ENCODE measurements around the gene SETD2.

Gene SETD2

GRCh38 chr3:47109393-47109792 lies 54.5 kb downstream of the SETD2 start:
- Mint-ChIP-seq H3K4me1 (ENCODE audit: low read depth in 2 of 2) (peaks cover 0 to 4% of the 10 kb centered on the region in 2 donors), H3K9me3 (no peaks in the 10 kb centered on the region), H3K27ac (peak overlapping the region in 1 of 2 donors; percentile 80), H3K4me3 (no peak overlapping the region), H3K36me3 (ENCODE audit: insufficient read depth) (peaks cover 74% of the 10 kb centered on the region), H3K27me3 (no peaks in the 10 kb centered on the region)
- DNase-seq = no peak
- no peak for ATAC-seq (replicated peaks)

- Mint-ChIP-seq H3K27ac (peak overlapping the region in 1 of 2 donors; percentile 80), H3K36me3 (ENCODE audit: insufficient read depth) (peaks cover 73% of the 10 kb centered on the region), H3K9me3 (no peaks in the 10 kb centered on the region), H3K4me3 (no peak overlapping the region), H3K4me1 (ENCODE audit: low read depth in 2 of 2) (peaks cover 1 to 8% of the 10 kb centered on the region in 2 donors), H3K27me3 (no peaks in the 10 kb centered on the region)
- ATAC-seq (replicated peaks) = no peak
- no peak for DNase-seq
These were observed 55.4 kb downstream of the SETD2 start for GRCh38 chr3:47108546-47108945.

- Mint-ChIP-seq H3K27ac (peak overlapping the region in 1 of 2 donors; percentile 32), H3K36me3 (ENCODE audit: insufficient read depth) (peaks cover 67% of the 10 kb centered on the region), H3K4me3 (no peak overlapping the region), H3K9me3 (no peaks in the 10 kb centered on the region), H3K27me3 (no peaks in the 10 kb centered on the region), H3K4me1 (ENCODE audit: low read depth in 2 of 2) (peaks cover 1 to 4% of the 10 kb centered on the region in 2 donors)
- DNase-seq (no peak), ATAC-seq (replicated peaks) (no peak)
These were observed 59.7 kb downstream of the SETD2 start for GRCh38 chr3:47104259-47104658.

DNA sequence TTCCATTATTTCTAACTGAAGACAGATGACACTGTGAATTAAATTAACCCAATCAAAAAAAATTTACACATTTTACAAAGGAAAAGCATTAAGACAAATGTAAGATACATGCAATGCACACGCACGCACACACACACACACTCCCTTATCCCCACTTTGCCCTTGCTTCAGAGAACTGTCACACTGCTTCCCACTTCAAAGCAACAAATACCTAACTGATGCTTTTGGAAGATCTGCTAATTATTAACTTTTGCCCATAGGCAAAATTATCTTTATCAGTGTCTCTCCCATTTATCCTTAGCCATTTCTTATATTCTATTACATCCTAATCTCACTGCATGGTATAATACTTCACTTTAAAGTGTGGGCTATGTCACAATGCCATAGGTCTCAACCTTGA lies 60.3 kb downstream of the SETD2 start:
- DNase-seq (no peak), ATAC-seq (replicated peaks) (no peak)
- peaks cover 1 to 4% of the 10 kb centered on the region in 2 donors for H3K4me1 Mint-ChIP-seq (ENCODE audit: low read depth in 2 of 2)
- no peak overlapping the region for H3K4me3 Mint-ChIP-seq
- peak overlapping the region in 1 of 2 donors; percentile 32 for H3K27ac Mint-ChIP-seq
- H3K27me3 Mint-ChIP-seq = no peaks in the 10 kb centered on the region
- H3K36me3 Mint-ChIP-seq (ENCODE audit: insufficient read depth) = peaks cover 66% of the 10 kb centered on the region
- H3K9me3 Mint-ChIP-seq = no peaks in the 10 kb centered on the region

DNA sequence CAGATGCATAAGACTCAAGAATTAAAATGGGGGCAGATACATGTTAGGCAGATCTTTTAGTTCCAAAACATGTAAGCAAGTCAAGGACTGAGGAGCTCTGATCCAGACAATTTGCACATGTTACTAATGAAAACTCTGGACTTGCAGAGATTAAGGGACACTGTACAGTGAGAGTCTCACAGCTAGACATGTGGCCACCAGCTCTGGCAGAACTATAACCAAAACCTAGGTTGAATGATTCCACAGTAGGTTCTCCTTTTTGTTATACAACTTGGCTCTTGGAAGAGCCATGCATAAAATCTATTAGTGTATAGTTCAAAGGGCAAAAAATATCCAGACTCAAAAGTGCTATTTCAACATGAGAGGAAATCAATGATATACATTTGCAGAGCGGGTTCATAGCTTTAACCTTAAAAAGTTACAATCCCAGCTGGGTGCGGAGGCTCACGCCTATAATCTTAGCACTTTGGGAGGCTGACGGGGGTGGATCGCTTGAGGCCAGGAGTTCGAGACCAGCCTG lies 61.8 kb downstream of the SETD2 start:
- peaks cover 1 to 4% of the 10 kb centered on the region in 2 donors for H3K4me1 Mint-ChIP-seq (ENCODE audit: low read depth in 2 of 2)
- H3K4me3 Mint-ChIP-seq = no peak overlapping the region
- H3K27me3 Mint-ChIP-seq = no peaks in the 10 kb centered on the region
- H3K9me3 Mint-ChIP-seq = no peaks in the 10 kb centered on the region
- H3K27ac Mint-ChIP-seq = no peak overlapping the region
- no peak for DNase-seq
- ATAC-seq (replicated peaks) = no peak
- peaks cover 79% of the 10 kb centered on the region for H3K36me3 Mint-ChIP-seq (ENCODE audit: insufficient read depth)

- H3K27me3 Mint-ChIP-seq = no peaks in the 10 kb centered on the region
- H3K4me1 Mint-ChIP-seq (ENCODE audit: low read depth in 2 of 2) = peaks cover 1 to 8% of the 10 kb centered on the region in 2 donors
- no peak overlapping the region for H3K27ac Mint-ChIP-seq
- H3K36me3 Mint-ChIP-seq (ENCODE audit: insufficient read depth) = peaks cover 90% of the 10 kb centered on the region
- H3K4me3 Mint-ChIP-seq = no peak overlapping the region
- no peak for DNase-seq
- no peak for ATAC-seq (replicated peaks)
- no peaks in the 10 kb centered on the region for H3K9me3 Mint-ChIP-seq
These were observed 65.0 kb downstream of the SETD2 start for GRCh38 chr3:47098910-47099309.

- H3K9me3 Mint-ChIP-seq = no peaks in the 10 kb centered on the region
- peaks cover 0 to 4% of the 10 kb centered on the region in 2 donors for H3K4me1 Mint-ChIP-seq (ENCODE audit: low read depth in 2 of 2)
- no peaks in the 10 kb centered on the region for H3K27me3 Mint-ChIP-seq
- peaks cover 95% of the 10 kb centered on the region for H3K36me3 Mint-ChIP-seq (ENCODE audit: insufficient read depth)
- peak overlapping the region in 1 of 2 donors; percentile 22 for H3K27ac Mint-ChIP-seq
- no peak overlapping the region for H3K4me3 Mint-ChIP-seq
- ATAC-seq (replicated peaks) (no peak), DNase-seq (no peak)
These were observed 66.0 kb downstream of the SETD2 start for GRCh38 chr3:47097864-47098263.

GRCh38 chr3:47096959-47097358 lies 67.0 kb downstream of the SETD2 start:
- peak overlapping the region; percentile 13 to 14 for H3K27ac Mint-ChIP-seq
- no peak for ATAC-seq (replicated peaks)
- no peaks in the 10 kb centered on the region for H3K9me3 Mint-ChIP-seq
- H3K4me1 Mint-ChIP-seq (ENCODE audit: low read depth in 2 of 2) = peaks cover 0 to 4% of the 10 kb centered on the region in 2 donors
- no peak for DNase-seq
- peaks cover 87% of the 10 kb centered on the region for H3K36me3 Mint-ChIP-seq (ENCODE audit: insufficient read depth)
- H3K27me3 Mint-ChIP-seq = no peaks in the 10 kb centered on the region
- no peak overlapping the region for H3K4me3 Mint-ChIP-seq

DNA sequence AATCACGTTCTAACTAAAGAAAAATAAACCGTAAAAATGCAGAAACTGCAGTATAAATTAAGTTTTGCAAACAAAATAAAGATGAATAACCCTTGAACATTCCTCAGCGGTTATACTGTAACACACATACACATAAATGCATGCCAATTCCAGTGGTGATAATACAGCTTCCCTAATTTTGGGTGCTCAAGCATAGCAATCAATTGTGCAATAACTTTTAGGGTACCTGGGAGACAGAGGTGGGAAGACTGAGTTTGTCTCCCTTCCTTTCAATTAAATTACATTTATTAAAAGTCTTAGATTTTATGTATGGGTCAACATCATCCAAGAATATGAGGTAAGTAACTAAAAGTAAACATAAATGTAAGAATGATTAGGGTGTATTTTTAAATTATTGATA lies 71.8 kb downstream of the SETD2 start:
- ATAC-seq (replicated peaks) (no peak), DNase-seq (no peak)
- no peak overlapping the region for H3K27ac Mint-ChIP-seq
- H3K4me3 Mint-ChIP-seq = no peak overlapping the region
- peaks cover 0 to 12% of the 10 kb centered on the region in 2 donors for H3K4me1 Mint-ChIP-seq (ENCODE audit: low read depth in 2 of 2)
- peaks cover 67% of the 10 kb centered on the region for H3K36me3 Mint-ChIP-seq (ENCODE audit: insufficient read depth)
- no peaks in the 10 kb centered on the region for H3K9me3 Mint-ChIP-seq
- no peaks in the 10 kb centered on the region for H3K27me3 Mint-ChIP-seq

GRCh38 chr3:47089630-47090029 lies 74.3 kb downstream of the SETD2 start:
- no peak for ATAC-seq (replicated peaks)
- DNase-seq = no peak
- no peaks in the 10 kb centered on the region for H3K27me3 Mint-ChIP-seq
- no peak overlapping the region for H3K4me3 Mint-ChIP-seq
- no peaks in the 10 kb centered on the region for H3K9me3 Mint-ChIP-seq
- H3K36me3 Mint-ChIP-seq (ENCODE audit: insufficient read depth) = peaks cover 66% of the 10 kb centered on the region
- H3K27ac Mint-ChIP-seq = peak overlapping the region in 1 of 2 donors; percentile 64
- H3K4me1 Mint-ChIP-seq (ENCODE audit: low read depth in 2 of 2) = peaks cover 0 to 9% of the 10 kb centered on the region in 2 donors

- H3K4me1 Mint-ChIP-seq (ENCODE audit: low read depth in 2 of 2) = peaks cover 9 to 26% of the 10 kb centered on the region in 2 donors
These were observed 77.8 kb downstream of the SETD2 start for GRCh38 chr3:47086071-47086470.

GRCh38 chr3:47083786-47084185 lies 80.1 kb downstream of the SETD2 start:
- Mint-ChIP-seq H3K27me3 (no peaks in the 10 kb centered on the region), H3K36me3 (ENCODE audit: insufficient read depth) (peaks cover 86% of the 10 kb centered on the region), H3K27ac (peak overlapping the region; percentile 66 to 69), H3K4me3 (no peak overlapping the region), H3K9me3 (no peaks in the 10 kb centered on the region), H3K4me1 (ENCODE audit: low read depth in 2 of 2) (peaks cover 9 to 31% of the 10 kb centered on the region in 2 donors)
- ATAC-seq (replicated peaks) = no peak
- no peak for DNase-seq

More at GRCh38 chr3:47086071-47086470, 77.8 kb downstream of the SETD2 start:
- H3K27me3 Mint-ChIP-seq = no peaks in the 10 kb centered on the region
- no peak for ATAC-seq (replicated peaks)
- no peak overlapping the region for H3K4me3 Mint-ChIP-seq
- peak overlapping the region; percentile 50 to 65 for H3K27ac Mint-ChIP-seq
- no peaks in the 10 kb centered on the region for H3K9me3 Mint-ChIP-seq
- H3K36me3 Mint-ChIP-seq (ENCODE audit: insufficient read depth) = peaks cover 77% of the 10 kb centered on the region
- DNase-seq = no peak

- Mint-ChIP-seq H3K36me3 (ENCODE audit: insufficient read depth) (peaks cover 82% of the 10 kb centered on the region), H3K4me3 (no peak overlapping the region), H3K27ac (peak overlapping the region in 1 of 2 donors; percentile 69), H3K27me3 (no peaks in the 10 kb centered on the region), H3K9me3 (no peaks in the 10 kb centered on the region), H3K4me1 (ENCODE audit: low read depth in 2 of 2) (peaks cover 9 to 30% of the 10 kb centered on the region in 2 donors)
- DNase-seq (no peak), ATAC-seq (replicated peaks) (no peak)
These were observed 81.4 kb downstream of the SETD2 start for GRCh38 chr3:47082519-47082918.

DNA sequence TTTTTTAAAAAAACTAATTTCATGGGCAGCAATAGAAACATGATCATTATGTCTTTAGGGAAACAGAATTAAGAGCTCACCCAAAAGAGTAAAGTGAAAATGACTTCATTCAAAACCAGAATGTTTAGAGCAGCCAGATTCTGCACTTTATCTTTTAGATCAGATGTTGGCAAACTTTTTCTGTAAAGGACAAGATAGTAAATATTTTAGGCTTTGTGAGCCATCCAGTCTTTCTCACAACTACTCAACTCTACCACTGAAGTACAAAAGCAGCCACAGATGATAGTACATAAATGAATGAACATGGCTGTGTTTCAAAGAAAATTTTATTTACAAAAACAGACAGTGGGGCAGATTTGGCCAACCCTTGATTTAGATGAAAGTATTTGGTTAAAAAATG lies 84.5 kb downstream of the SETD2 start:
- Mint-ChIP-seq H3K36me3 (ENCODE audit: insufficient read depth) (peaks cover 68% of the 10 kb centered on the region), H3K9me3 (no peaks in the 10 kb centered on the region), H3K4me1 (ENCODE audit: low read depth in 2 of 2) (peaks cover 10 to 43% of the 10 kb centered on the region in 2 donors), H3K4me3 (no peak overlapping the region), H3K27ac (peak overlapping the region; percentile 74 to 84), H3K27me3 (no peaks in the 10 kb centered on the region)
- ATAC-seq (replicated peaks) = no peak
- DNase-seq = no peak

All from effector memory CD8-positive, alpha-beta T cell (primary cell).